ENCODE measurements around the gene RAPGEF2. TPM values are rescaled to one million over a fixed set of nuclear protein-coding genes. Genes with fewer than 3 reads are reported as not detected.

The RAPGEF2 gene
- total and polyA plus RNA-seq, 9 of the 15 experiments (the other 6 are each of a cell fraction or from before 2014, with no cell fraction given) = 3.1 to 32.6 (median 23.1) TPM

DNA sequence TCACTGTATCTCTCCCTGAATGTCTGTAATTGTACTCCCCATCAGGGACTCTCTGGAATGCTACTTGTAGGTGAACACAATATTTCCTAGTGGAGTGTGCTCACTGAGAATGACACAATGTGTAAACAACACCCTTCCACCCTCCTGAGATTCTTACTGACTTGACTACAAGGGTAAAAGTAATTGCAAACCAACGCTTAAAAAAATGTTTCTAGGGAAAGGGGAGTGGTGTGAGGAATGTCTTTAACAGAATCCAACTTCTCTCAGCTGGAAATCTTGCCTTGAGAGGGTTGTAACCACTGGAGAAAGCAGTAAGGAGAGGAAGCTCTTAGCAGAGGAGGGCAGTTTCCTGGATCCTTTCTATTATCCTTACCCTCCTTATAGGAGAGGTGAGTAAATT lies 5.1 kb upstream of the RAPGEF2 start (continued):
- TF ChIP-seq, protein P1, sequence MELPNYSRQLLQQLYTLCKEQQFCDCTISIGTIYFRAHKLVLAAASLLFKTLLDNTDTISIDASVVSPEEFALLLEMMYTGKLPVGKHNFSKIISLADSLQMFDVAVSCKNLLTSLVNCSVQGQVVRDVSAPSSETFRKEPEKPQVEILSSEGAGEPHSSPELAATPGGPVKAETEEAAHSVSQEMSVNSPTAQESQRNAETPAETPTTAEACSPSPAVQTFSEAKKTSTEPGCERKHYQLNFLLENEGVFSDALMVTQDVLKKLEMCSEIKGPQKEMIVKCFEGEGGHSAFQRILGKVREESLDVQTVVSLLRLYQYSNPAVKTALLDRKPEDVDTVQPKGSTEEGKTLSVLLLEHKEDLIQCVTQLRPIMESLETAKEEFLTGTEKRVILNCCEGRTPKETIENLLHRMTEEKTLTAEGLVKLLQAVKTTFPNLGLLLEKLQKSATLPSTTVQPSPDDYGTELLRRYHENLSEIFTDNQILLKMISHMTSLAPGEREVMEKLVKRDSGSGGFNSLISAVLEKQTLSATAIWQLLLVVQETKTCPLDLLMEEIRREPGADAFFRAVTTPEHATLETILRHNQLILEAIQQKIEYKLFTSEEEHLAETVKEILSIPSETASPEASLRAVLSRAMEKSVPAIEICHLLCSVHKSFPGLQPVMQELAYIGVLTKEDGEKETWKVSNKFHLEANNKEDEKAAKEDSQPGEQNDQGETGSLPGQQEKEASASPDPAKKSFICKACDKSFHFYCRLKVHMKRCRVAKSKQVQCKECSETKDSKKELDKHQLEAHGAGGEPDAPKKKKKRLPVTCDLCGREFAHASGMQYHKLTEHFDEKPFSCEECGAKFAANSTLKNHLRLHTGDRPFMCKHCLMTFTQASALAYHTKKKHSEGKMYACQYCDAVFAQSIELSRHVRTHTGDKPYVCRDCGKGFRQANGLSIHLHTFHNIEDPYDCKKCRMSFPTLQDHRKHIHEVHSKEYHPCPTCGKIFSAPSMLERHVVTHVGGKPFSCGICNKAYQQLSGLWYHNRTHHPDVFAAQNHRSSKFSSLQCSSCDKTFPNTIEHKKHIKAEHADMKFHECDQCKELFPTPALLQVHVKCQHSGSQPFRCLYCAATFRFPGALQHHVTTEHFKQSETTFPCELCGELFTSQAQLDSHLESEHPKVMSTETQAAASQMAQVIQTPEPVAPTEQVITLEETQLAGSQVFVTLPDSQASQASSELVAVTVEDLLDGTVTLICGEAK (IDR thresholded peaks at IDR 0.05) = no peak
- TF ChIP-seq, protein P1 (CRISPR knock-in tag; IDR thresholded peaks at IDR 0.05) = no peak
- no peak for TF ChIP-seq EWSR1 (IDR thresholded peaks at IDR 0.05; ENCODE audit: borderline replicate concordance, low read depth, partially characterized antibody)
- no peak for TF ChIP-seq HDAC6 (IDR thresholded peaks at IDR 0.05; ENCODE audit: low read depth, low read length)
- TF ChIP-seq CREB1 (IDR thresholded peaks at IDR 0.05) = no peak
- TF ChIP-seq CREB1 (CRISPR knock-in tag; IDR thresholded peaks at IDR 0.05) = no peak
- TF ChIP-seq ZFX (CRISPR knock-in tag; IDR thresholded peaks at IDR 0.05) = no peak
